H1 (cell line): ENCODE results near the gene POMT2. TPM values are rescaled to one million over a fixed set of nuclear protein-coding genes. Genes with fewer than 3 reads are reported as not detected.

ENCODE experiments used
- ASH2L ChIP-seq: fragments of 200-600, 300-600 bp; sonication (generic); IDR thresholded peaks from one replicate; pipeline ENCODE4 v1.7.1; 2017; ENCODE audit warnings: low read length
- CBX8 ChIP-seq: fragments of 300-800, 300-1000 bp; sonication (generic); IDR thresholded peaks from 2 replicates; pipeline ENCODE4 v1.7.1; 2016; ENCODE audit warnings: low read depth, low read length, borderline replicate concordance
- CHD1 ChIP-seq: IDR thresholded peaks from 2 replicates; pipeline ENCODE4 v1.6.1; 2012; ENCODE audit warnings: low read depth, low read length, improper control_type of control experiment
- HDAC2 ChIP-seq, 2 experiments: fragments of 300-600 bp in 1 of 2; sonication (generic) in 1 of 2; IDR thresholded peaks; 2 replicates each; pipeline ENCODE4 v1.6.1; 2011 to 2012; ENCODE audit warnings: low read depth in 2 of 2, low read length in 2 of 2, mild to moderate bottlenecking in 2 of 2, moderate library complexity in 2 of 2, borderline replicate concordance in 1 of 2, inconsistent platforms in 1 of 2
- polyA plus RNA-seq, 7 experiments: library from polyadenylated mRNA; depleted of rRNA in 3 of 7; stranded (reverse) in 5 of 7; unstranded in 2 of 7; fragments of >200 nt in 5 of 7; fragments of 200-250 nt in 2 of 7; gene quantifications; 1 replicate in 5 of 7; 2 replicates in 1 of 7; 4 replicates in 1 of 7; pipeline versions ENCODE4 v1.2.1 to v1.2.3, GENCODE V29; 2011 to 2013; ENCODE audit warnings: missing spikeins in 2 of 7, mixed read lengths in 2 of 7
- total RNA-seq: library from RNA; stranded (reverse); fragmentation: NEBNext Ultra II Directional; extraction: Animal tissue kit (Norgen Biotek cat#: 25700); gene quantifications from 2 replicates; pipeline ENCODE4 v1.2.1, GENCODE V29; 2021
- TF ChIP-seq, protein P1 (sequence below), 3 experiments: IDR thresholded peaks; 1 replicate in 2 of 3; 2 replicates in 1 of 3; pipeline versions ENCODE4 v1.5.1 to v1.6.1; 2011; ENCODE audit warnings: low read length in 3 of 3, mild to moderate bottlenecking in 3 of 3, inconsistent platforms in 2 of 3, low read depth in 1 of 3, moderate library complexity in 1 of 3; ENCODE audit not compliant: insufficient read depth in 1 of 3; ENCODE audit errors: control extremely low read depth in 1 of 3

POMT2 gene
- total and polyA plus RNA-seq, 2 of the 8 experiments (the other 6 are each of a cell fraction or from before 2014, with no cell fraction given), result 20.8 to 44.9 TPM

DNA sequence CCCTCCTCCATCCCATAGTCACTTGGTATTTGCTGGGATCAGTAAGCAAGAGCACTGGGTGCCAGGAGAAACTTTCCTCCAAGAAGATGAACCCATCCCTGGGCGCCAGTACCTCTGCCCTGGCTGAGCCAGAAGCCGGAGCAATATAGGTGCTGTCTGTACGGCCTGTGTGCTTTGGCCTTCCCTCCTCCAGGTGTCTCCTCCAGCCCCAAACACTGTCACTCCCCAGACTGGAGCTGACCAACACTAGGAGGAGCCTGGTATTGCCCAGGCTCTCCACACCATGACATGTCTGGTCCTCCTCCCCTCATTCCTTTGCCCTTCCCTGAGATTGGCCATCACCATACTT lies 5.0 kb upstream of the POMT2 start (continued):
- TF ChIP-seq, protein P1, sequence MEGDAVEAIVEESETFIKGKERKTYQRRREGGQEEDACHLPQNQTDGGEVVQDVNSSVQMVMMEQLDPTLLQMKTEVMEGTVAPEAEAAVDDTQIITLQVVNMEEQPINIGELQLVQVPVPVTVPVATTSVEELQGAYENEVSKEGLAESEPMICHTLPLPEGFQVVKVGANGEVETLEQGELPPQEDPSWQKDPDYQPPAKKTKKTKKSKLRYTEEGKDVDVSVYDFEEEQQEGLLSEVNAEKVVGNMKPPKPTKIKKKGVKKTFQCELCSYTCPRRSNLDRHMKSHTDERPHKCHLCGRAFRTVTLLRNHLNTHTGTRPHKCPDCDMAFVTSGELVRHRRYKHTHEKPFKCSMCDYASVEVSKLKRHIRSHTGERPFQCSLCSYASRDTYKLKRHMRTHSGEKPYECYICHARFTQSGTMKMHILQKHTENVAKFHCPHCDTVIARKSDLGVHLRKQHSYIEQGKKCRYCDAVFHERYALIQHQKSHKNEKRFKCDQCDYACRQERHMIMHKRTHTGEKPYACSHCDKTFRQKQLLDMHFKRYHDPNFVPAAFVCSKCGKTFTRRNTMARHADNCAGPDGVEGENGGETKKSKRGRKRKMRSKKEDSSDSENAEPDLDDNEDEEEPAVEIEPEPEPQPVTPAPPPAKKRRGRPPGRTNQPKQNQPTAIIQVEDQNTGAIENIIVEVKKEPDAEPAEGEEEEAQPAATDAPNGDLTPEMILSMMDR (IDR thresholded peaks at IDR 0.05; ENCODE audit: control extremely low read depth in 1 of 3, insufficient read depth in 1 of 3, low read depth in 1 of 3, low read length in 3 of 3), result peak in 2 of 3 experiments; percentile 45 to 47; a peak in 3 of 4 replicates
- TF ChIP-seq HDAC2 (IDR thresholded peaks at IDR 0.05; ENCODE audit: borderline replicate concordance in 1 of 2, low read depth in 2 of 2, low read length in 2 of 2), result no peak
- no peak for TF ChIP-seq CBX8
- no peak for TF ChIP-seq CHD1
- no peak for TF ChIP-seq ASH2L
